Endodermal cell (in vitro differentiated cells): Measurements from ENCODE around the gene SNX12. TPM values are rescaled to one million over a fixed set of nuclear protein-coding genes. Genes with fewer than 3 reads are reported as not detected.

Experiments
- DNase-seq: peaks from one replicate; pipeline ENCODE4 v3.0.0-alpha.2; 2017
- H3K27ac ChIP-seq: 2 replicates; pipeline ENCODE4 v1.5.1; 2013; ENCODE audit warnings: mild to moderate bottlenecking, low read depth, low read length, moderate library complexity
- H3K27me3 ChIP-seq: 2 replicates; pipeline ENCODE4 v1.6.1; 2013; ENCODE audit warnings: mild to moderate bottlenecking, low read length, moderate library complexity; ENCODE audit not compliant: insufficient read depth, control insufficient read depth, poor library complexity, severe bottlenecking
- H3K36me3 ChIP-seq: 2 replicates; pipeline ENCODE4 v1.7.0; 2013; ENCODE audit warnings: mild to moderate bottlenecking, low read length, moderate library complexity; ENCODE audit not compliant: control insufficient read depth, insufficient read depth
- H3K4me1 ChIP-seq: one replicate; pipeline ENCODE4 v1.7.0; 2013; ENCODE audit warnings: low read length; ENCODE audit not compliant: control insufficient read depth, insufficient read depth
- H3K4me3 ChIP-seq: 2 replicates; pipeline ENCODE4 v1.5.1; 2013; ENCODE audit warnings: mild to moderate bottlenecking, low read length, moderate library complexity
- H3K9ac ChIP-seq: 2 replicates; pipeline ENCODE4 v1.6.1; 2013; ENCODE audit warnings: mild to moderate bottlenecking, low read length, moderate library complexity; ENCODE audit not compliant: poor library complexity, severe bottlenecking; ENCODE audit errors: extremely low read depth
- H3K9me3 ChIP-seq: 2 replicates; pipeline ENCODE4 v1.6.1; 2013; ENCODE audit warnings: mild to moderate bottlenecking, low read length, moderate library complexity; ENCODE audit not compliant: control insufficient read depth
- H3K27ac Mint-ChIP-seq: 2 replicates; pipeline ENCODE4 v1.8.0; 2020; ENCODE audit warnings: mixed read lengths
- H3K27me3 Mint-ChIP-seq: 2 replicates; pipeline ENCODE4 v1.8.0; 2021; ENCODE audit warnings: mild to moderate bottlenecking, mixed read lengths; ENCODE audit not compliant: insufficient read depth
- H3K36me3 Mint-ChIP-seq: 2 replicates; pipeline ENCODE4 v1.8.0; 2020; ENCODE audit warnings: low read depth, mixed read lengths
- H3K4me1 Mint-ChIP-seq: 2 replicates; pipeline ENCODE4 v1.8.0; 2020; ENCODE audit warnings: mixed read lengths
- H3K4me3 Mint-ChIP-seq: 2 replicates; pipeline ENCODE4 v1.8.0; 2020; ENCODE audit warnings: mild to moderate bottlenecking, moderate library complexity, mixed read lengths
- H3K9me3 Mint-ChIP-seq: 2 replicates; pipeline ENCODE4 v1.8.0; 2020; ENCODE audit warnings: mild to moderate bottlenecking, mixed read lengths
- CTCF ChIP-seq: fragments of 200-600 bp; sonication (generic); conservative IDR thresholded peaks from 2 replicates; pipeline ENCODE4 v1.5.0; 2021; ENCODE audit warnings: antibody characterized with exemption, mild to moderate bottlenecking
- WGBS, 2 experiments: methylation state at CpG; one replicate each; pipeline versions ENCODE4 v1.1.5 to v1.1.7; 2013; ENCODE audit warnings: missing lambda C conversion rate in 2 of 2, mixed read lengths in 1 of 2; ENCODE audit not compliant: insufficient coverage in 1 of 2, insufficient read length in 1 of 2; 5-methylcytosine and 5-hydroxymethylcytosine counted together
- total RNA-seq, 2 donors: library from RNA; stranded (reverse); fragmentation: NEBNext Ultra II Directional in 1 of 2; extraction: Animal tissue kit (Norgen Biotek cat#: 25700) in 1 of 2; gene quantifications; 2 replicates in 1 of 2; 3 replicates in 1 of 2; pipeline ENCODE4 v1.2.1, GENCODE V29; 2021

SNX12 gene
- total RNA-seq, 2 donors from 2014 or later: 50.3 to 51.0 TPM

- peaks cover 7% of the 10 kb centered on the region for H3K4me1 ChIP-seq
- H3K9me3 ChIP-seq: no peaks in the 10 kb centered on the region
- no peak overlapping the region for H3K4me3 ChIP-seq
- no peak overlapping the region for H3K27ac Mint-ChIP-seq
- WGBS, 2 experiments: 98% methylated on average over 3 of the region's 3 CpGs; no CpG with 5 or more reads in 1 of the 2 experiments
- H3K27ac ChIP-seq: no peak overlapping the region
- H3K27me3 ChIP-seq: no peaks in the 10 kb centered on the region
- no peak for TF ChIP-seq CTCF
- H3K4me1 Mint-ChIP-seq: peaks cover 23% of the 10 kb centered on the region
- H3K27me3 Mint-ChIP-seq: peaks cover 21% of the 10 kb centered on the region
- no peak overlapping the region for H3K9ac ChIP-seq
- DNase-seq: no peak
- H3K9me3 Mint-ChIP-seq: peaks cover 72% of the 10 kb centered on the region
- no peaks in the 10 kb centered on the region for H3K36me3 ChIP-seq
- no peak overlapping the region for H3K4me3 Mint-ChIP-seq
- no peaks in the 10 kb centered on the region for H3K36me3 Mint-ChIP-seq
Measured at GRCh38 chrX:71105628-71106027, 37.5 kb upstream of the SNX12 start.

GRCh38 chrX:71103110-71103983, 35.2 kb upstream of the SNX12 start:
- H3K27ac ChIP-seq: peak overlapping the region; percentile 73
- no peaks in the 10 kb centered on the region for H3K9me3 ChIP-seq
- Mint-ChIP-seq H3K27ac (peak overlapping the region; percentile 5), H3K36me3 (no peaks in the 10 kb centered on the region), H3K4me3 (peak overlapping the region; percentile 43), H3K27me3 (peaks cover 11% of the 10 kb centered on the region), H3K4me1 (peaks cover 32% of the 10 kb centered on the region), H3K9me3 (peaks cover 65% of the 10 kb centered on the region)
- H3K4me1 ChIP-seq: peaks cover 7% of the 10 kb centered on the region
- no peak for TF ChIP-seq CTCF
- no peak overlapping the region for H3K9ac ChIP-seq
- WGBS, 2 experiments: 30% methylated on average over 3 of the region's 10 CpGs; no CpG with 5 or more reads in 1 of the 2 experiments
- H3K27me3 ChIP-seq: no peaks in the 10 kb centered on the region
- H3K4me3 ChIP-seq: peak overlapping the region; percentile 65
- peak; percentile 74 for DNase-seq
- no peaks in the 10 kb centered on the region for H3K36me3 ChIP-seq

- H3K9ac ChIP-seq: no peak overlapping the region
- no peaks in the 10 kb centered on the region for H3K27me3 ChIP-seq
- Mint-ChIP-seq H3K4me3 (no peak overlapping the region), H3K9me3 (peaks cover 57% of the 10 kb centered on the region), H3K36me3 (no peaks in the 10 kb centered on the region), H3K27me3 (peaks cover 14% of the 10 kb centered on the region), H3K27ac (no peak overlapping the region), H3K4me1 (peaks cover 36% of the 10 kb centered on the region)
- TF ChIP-seq CTCF: no peak
- H3K4me1 ChIP-seq: peaks cover 7% of the 10 kb centered on the region
- H3K9me3 ChIP-seq: no peaks in the 10 kb centered on the region
- 71% methylated on average over 2 of the region's 3 CpGs; no CpG with 5 or more reads in 1 of the 2 experiments for WGBS, 2 experiments
- H3K36me3 ChIP-seq: no peaks in the 10 kb centered on the region
- DNase-seq: no peak
- H3K4me3 ChIP-seq: no peak overlapping the region
- no peak overlapping the region for H3K27ac ChIP-seq
Measured at GRCh38 chrX:71102292-71102691, 34.2 kb upstream of the SNX12 start.
